Pancreas (tissue), 10 donors: ENCODE measurements around the gene TRAK1. TPM values are rescaled to one million over a fixed set of nuclear protein-coding genes. Genes with fewer than 3 reads are reported as not detected.
A peak's percentile ranks its signal among the peaks of the same experiment; 100 is the strongest.

Source experiments
- ATAC-seq, 4 donors: fragments of 200-7000 bp; cut with Tn5 transposase; one replicate each; pipeline versions ENCODE4 v1.8.0 to v1.9.1; 2020; ENCODE audit warnings: mild to moderate bottlenecking in 4 of 4, moderate library complexity in 4 of 4
- DNase-seq, 6 donors: peaks; one replicate each; pipeline ENCODE4 v3.0.0-alpha.2; 2020
- FAIRE-seq: peaks from 2 replicates; lab custom pipeline; 2012; peaks lifted over from hg19 to GRCh38; lab: Jason Lieb, UNC
- H3K27ac ChIP-seq, 4 donors: fragments of 200-600 bp; sonication (generic); 1 replicate in 3 of 4; 2 replicates in 1 of 4; pipeline versions ENCODE4 v1.5.0 to v1.8.0; 2020
- H3K27me3 ChIP-seq, 4 donors: fragments of 200-600 bp; one replicate each; pipeline ENCODE4 v1.8.0; 2021
- H3K36me3 ChIP-seq, 3 donors: fragments of 200-600 bp; sonication (generic) in 1 of 3; one replicate each; pipeline versions ENCODE4 v1.5.0 to v1.8.0; 2020 to 2021
- H3K4me1 ChIP-seq, 3 donors: fragments of 200-600 bp; one replicate each; pipeline ENCODE4 v1.8.0; 2021
- H3K4me3 ChIP-seq, 4 donors: fragments of 200-600 bp; sonication (generic) in 2 of 4; one replicate each; pipeline versions ENCODE4 v1.5.0 to v1.8.0; 2020 to 2021
- H3K9me3 ChIP-seq, 4 donors: fragments of 200-600 bp; one replicate each; pipeline ENCODE4 v1.8.0; 2021
- WGBS, 2 donors: extraction: QIAGEN DNeasy Blood & Tissue Kit; methylation state at CpG; one replicate each; pipeline ENCODE4 v1.1.7; 2013; 5-methylcytosine and 5-hydroxymethylcytosine counted together
- intact Hi-C, 3 donors: fragments of 100-400 bp; cut with DNase I; formaldehyde crosslinking; loops; one replicate each; pipeline versions ENCODE4 v1.11.1 to v1.14.2; 2022
- polyA plus RNA-seq, 2 donors: library from polyadenylated mRNA; stranded (reverse); fragments of 200-250 nt; gene quantifications; one replicate each; pipeline ENCODE4 v1.2.3, GENCODE V29; 2013
- total RNA-seq, 6 donors: library from RNA; stranded (reverse); fragmentation: NEBNext Ultra II Directional in 4 of 6; extraction: Animal tissue kit (Norgen Biotek cat#: 25700) in 4 of 6; gene quantifications; one replicate each; pipeline versions ENCODE4 v1.2.1 to v1.2.4, GENCODE V29; 2021 to 2023
- TF ChIP-seq, protein P1 (sequence below), 4 donors: fragments of 200-600 bp; sonication (generic) in 3 of 4; IDR thresholded peaks; one replicate each; pipeline versions ENCODE4 v1.5.0 to v1.8.0; 2021; ENCODE audit warnings: antibody characterized with exemption in 4 of 4
- donor health status: healthy with polysubstance abuse.
- donor health status: DM: no; HTN: no; CAD: no; lungs with moderate emphysema.
- donor health status: DM: no; HTN: no; CAD: no.
- donor health status: control.
- donor health status: control.
- donor health status: Bipolar disorder and iron deficiency.
- donor health status: DM: yes; HTN: yes; CAD: no.
- donor health status: DM: no; HTN: no; CAD: no.
- donor health status: DM: no; HTN: no; CAD: no.
- donor health status: DM: yes; HTN: yes; CAD: no.

Gene TRAK1
- total and polyA plus RNA-seq, 8 donors: 9.3 to 24.3 (median 11.7) TPM

DNA sequence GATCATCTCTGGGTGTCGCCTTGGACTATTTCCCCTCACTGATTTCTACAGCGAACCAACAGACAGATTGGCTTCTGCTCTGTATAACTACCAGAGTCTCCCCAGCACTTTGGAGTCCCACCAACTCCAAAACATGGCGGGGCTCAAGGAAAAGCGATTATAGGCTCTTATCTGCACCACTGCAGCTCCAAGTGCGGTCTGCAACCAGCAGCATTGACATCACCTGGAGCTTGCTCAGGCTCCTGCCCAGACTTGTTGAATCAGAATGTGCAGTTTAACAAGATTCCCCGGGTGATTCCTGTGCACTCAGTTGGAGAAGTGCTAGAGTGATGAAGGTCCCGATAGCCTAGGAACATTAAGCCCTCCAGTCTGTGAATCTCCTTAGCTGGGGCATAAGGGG is 165.8 kb downstream of the TRAK1 start:
- ATAC-seq: no peak
- intact Hi-C loops: loop anchor here in 2 of 3 donors (10.0 kb wide), 2 partner anchors 178 to 268 kb away; no protein-coding TSS in a partner anchor
- WGBS, 2 donors: 43 to 48% methylated on average over 7 of the region's 7 CpGs
- no peak for DNase-seq
- no peak overlapping the region for H3K4me3 ChIP-seq
- H3K27ac ChIP-seq: no peak overlapping the region
- H3K9me3 ChIP-seq: no peaks in the 10 kb centered on the region
- H3K27me3 ChIP-seq: peaks cover 0 to 7% (median 0%) of the 10 kb centered on the region in 4 donors
- FAIRE-seq: no peak
- H3K36me3 ChIP-seq: no peaks in the 10 kb centered on the region
- TF ChIP-seq, protein P1, sequence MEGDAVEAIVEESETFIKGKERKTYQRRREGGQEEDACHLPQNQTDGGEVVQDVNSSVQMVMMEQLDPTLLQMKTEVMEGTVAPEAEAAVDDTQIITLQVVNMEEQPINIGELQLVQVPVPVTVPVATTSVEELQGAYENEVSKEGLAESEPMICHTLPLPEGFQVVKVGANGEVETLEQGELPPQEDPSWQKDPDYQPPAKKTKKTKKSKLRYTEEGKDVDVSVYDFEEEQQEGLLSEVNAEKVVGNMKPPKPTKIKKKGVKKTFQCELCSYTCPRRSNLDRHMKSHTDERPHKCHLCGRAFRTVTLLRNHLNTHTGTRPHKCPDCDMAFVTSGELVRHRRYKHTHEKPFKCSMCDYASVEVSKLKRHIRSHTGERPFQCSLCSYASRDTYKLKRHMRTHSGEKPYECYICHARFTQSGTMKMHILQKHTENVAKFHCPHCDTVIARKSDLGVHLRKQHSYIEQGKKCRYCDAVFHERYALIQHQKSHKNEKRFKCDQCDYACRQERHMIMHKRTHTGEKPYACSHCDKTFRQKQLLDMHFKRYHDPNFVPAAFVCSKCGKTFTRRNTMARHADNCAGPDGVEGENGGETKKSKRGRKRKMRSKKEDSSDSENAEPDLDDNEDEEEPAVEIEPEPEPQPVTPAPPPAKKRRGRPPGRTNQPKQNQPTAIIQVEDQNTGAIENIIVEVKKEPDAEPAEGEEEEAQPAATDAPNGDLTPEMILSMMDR (IDR thresholded peaks at IDR 0.05): no peak
- no peaks in the 10 kb centered on the region for H3K4me1 ChIP-seq

DNA sequence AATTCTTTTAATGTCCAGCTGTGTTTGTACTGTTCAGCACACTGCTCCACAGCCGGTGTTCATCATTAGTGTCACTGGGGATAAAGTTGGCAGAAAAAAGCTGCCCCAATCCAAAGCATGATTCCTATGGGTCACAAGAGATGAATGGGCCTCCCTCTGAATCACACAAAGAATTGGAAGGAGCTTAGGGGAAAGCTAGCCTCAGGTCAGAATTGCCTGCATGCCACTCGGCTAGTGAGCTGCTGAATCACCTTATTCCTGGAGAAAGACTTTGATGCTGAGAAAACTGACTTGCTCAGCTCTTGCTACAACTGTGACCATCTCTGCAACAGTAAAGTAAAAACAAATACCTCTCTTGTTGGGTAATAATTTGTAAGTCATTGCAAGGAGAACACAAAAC is 171.4 kb downstream of the TRAK1 start:
- no peak for DNase-seq
- Histone ChIP-seq H3K27me3 (peaks cover 0 to 40% (median 10%) of the 10 kb centered on the region in 4 donors), H3K9me3 (no peaks in the 10 kb centered on the region), H3K4me3 (no peak overlapping the region), H3K4me1 (no peaks in the 10 kb centered on the region), H3K27ac (no peak overlapping the region), H3K36me3 (no peaks in the 10 kb centered on the region)
- ATAC-seq: no peak
- FAIRE-seq: no peak
- intact Hi-C loops: no loop called here
- 22 to 42% methylated on average over 2 of the region's 2 CpGs for WGBS, 2 donors
- TF ChIP-seq, protein P1 (IDR thresholded peaks at IDR 0.05): no peak

DNA sequence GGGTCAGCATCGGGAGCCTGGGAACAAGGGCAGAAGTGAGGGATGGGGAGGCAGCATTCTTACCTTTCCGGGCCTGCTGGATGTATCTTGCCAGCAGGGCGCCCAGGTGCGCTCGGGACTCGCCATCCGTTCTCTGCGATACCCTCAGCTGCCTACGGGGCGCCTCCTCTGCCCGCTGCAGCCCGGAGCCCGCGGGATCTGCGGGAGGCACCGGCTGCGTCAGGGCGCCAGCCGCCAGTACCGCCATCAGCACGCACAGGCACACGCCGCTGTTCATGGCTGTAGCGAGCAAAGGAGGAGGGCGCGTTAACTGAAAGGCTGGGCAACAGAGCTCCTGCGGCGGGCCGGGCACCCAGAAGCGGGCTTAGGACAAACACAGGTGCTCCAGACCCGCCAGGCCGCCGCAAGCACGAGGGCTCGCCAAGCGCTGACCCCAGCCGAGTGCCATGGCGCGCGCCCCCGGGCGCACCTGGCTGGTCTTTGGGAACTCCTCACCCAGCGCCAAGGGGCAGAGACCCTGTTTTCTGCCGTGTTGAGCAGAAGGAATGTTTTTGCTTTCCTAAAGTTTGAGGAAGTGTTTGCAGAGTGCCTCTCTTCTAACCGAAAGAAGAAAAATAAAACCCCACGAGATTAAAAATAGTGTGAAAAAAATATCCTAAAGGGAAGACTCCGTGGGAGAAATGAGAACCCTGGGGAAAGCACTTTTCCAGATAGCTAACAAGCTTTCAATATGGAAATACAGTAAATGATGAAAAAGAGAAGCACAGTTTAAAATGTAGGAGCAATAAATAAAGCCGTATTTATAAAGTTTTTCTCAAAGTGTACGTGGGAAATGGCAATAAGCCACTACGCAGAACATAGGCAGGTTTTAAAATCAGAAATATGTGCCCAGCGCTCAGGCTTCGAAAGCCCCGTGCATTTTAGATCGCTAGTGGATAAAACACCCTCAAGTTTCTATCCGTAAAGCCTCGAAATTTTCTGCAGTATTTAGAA is 172.5 kb downstream of the TRAK1 start:
- H3K4me1 ChIP-seq: no peaks in the 10 kb centered on the region

DNA sequence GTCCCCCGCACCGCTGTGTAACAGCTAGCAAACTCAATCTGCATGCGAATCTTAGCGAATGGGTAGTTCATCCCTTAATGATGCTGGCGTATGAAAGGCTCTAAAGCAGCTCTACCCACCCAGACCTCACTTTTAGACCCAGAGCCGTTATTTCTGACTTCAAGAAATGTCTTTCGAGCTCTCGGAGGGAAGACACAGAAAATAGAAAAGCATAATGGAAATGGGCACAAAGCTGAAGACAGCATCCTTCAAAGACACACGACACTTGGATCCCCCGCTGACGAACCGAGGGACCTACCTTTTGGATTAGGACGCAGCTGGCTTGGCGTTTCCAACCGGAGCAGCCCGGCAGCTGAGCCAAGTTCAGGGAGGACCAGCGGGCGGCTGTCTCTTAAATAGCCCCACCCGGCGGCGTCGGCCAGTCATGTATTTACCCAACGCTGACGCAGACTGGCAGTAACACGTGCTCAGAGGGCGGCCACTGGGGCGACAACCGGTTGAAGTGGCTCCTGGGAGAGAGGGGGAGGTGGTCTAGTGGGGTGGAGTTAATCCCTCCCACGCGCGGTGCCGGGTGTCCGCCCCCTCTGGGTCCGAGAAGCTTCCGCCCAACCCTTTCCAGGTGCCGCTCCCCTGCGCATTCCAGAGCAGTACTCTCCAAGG is 173.4 kb downstream of the TRAK1 start:
- no peaks in the 10 kb centered on the region for H3K9me3 ChIP-seq
- H3K27me3 ChIP-seq: peaks cover 0 to 37% (median 10%) of the 10 kb centered on the region in 4 donors
- FAIRE-seq (no peak), ATAC-seq (peak; percentile 64 to 75 (median 70)), DNase-seq (peak; percentile 9 to 66 (median 30))
- no peaks in the 10 kb centered on the region for H3K4me1 ChIP-seq
- TF ChIP-seq, protein P1 (IDR thresholded peaks at IDR 0.05): no peak
- H3K4me3 ChIP-seq: no peak overlapping the region
- H3K36me3 ChIP-seq: no peaks in the 10 kb centered on the region
- no peak overlapping the region for H3K27ac ChIP-seq
- WGBS, 2 donors: 9 to 10% methylated on average over 37 of the region's 37 CpGs
- intact Hi-C loops: no loop called here

More for the DNA sequence above, 172.5 kb downstream of the TRAK1 start:
- peak overlapping the region in 1 of 4 donors; percentile 27 for H3K4me3 ChIP-seq
- intact Hi-C loops: no loop called here
- ATAC-seq (peak in 3 of 4 donors; percentile 50 to 60 (median 58)), DNase-seq (peak in 2 of 6 donors; percentile 43 to 56), FAIRE-seq (no peak)
- no peaks in the 10 kb centered on the region for H3K9me3 ChIP-seq
- peaks cover 0 to 40% (median 10%) of the 10 kb centered on the region in 4 donors for H3K27me3 ChIP-seq
- H3K27ac ChIP-seq: no peak overlapping the region
- no peaks in the 10 kb centered on the region for H3K36me3 ChIP-seq
- WGBS, 2 donors: 9 to 10% methylated on average over 55 of the region's 56 CpGs
- TF ChIP-seq, protein P1 (IDR thresholded peaks at IDR 0.05): no peak
